Femur (tissue), 1 donor: ENCODE results near the gene USP17L18.
"Not testable (repeated sequence)": the region's sequence is repeated elsewhere in the genome, so short reads cannot be mapped to it uniquely, and the experiment has no call there.

Source experiments
- DNase-seq: peaks from one replicate; pipeline ENCODE4 v3.0.0-alpha.2; 2017

USP17L18 gene

GRCh38 chr4:9247953-9248680 is at the start of gene USP17L18:
Gene USP17L18 (plus strand): TSS chr4:9248630. CDS start chr4:9248630, 0 bp downstream.
- not testable (repeated sequence) for DNase-seq

GRCh38 chr4:9210357-9210756 is 38.1 kb upstream of the USP17L18 start, which contains the start of gene USP17L10:
Gene USP17L10 (plus strand): TSS chr4:9210657. CDS start chr4:9210657, 0 bp downstream.
- DNase-seq: not testable (repeated sequence)

GRCh38 chr4:9214701-9215100 is 33.7 kb upstream of the USP17L18 start:
- DNase-seq: not testable (repeated sequence)

GRCh38 chr4:9215105-9215504 is 33.3 kb upstream of the USP17L18 start, which contains the start of gene USP17L11:
Gene USP17L11 (plus strand): TSS chr4:9215405. CDS start chr4:9215405, 0 bp downstream.
- not testable (repeated sequence) for DNase-seq

GRCh38 chr4:9219852-9220251 is 28.6 kb upstream of the USP17L18 start, which contains the start of gene USP17L12:
Gene USP17L12 (plus strand): TSS chr4:9220152. CDS start chr4:9220152, 0 bp downstream.
- not testable (repeated sequence) for DNase-seq

- DNase-seq: not testable (repeated sequence)
Measured at GRCh38 chr4:9224596-9224995, 23.8 kb upstream of the USP17L18 start, which contains the start of gene USP17L13. Gene USP17L13 (plus strand): TSS chr4:9224896. CDS start chr4:9224896, 0 bp downstream.

GRCh38 chr4:9230249-9230648 is 18.2 kb upstream of the USP17L18 start:
- DNase-seq: not testable (repeated sequence)

GRCh38 chr4:9234085-9234484 is 14.3 kb upstream of the USP17L18 start, which contains the start of gene USP17L15:
Gene USP17L15 (plus strand): TSS chr4:9234385. CDS start chr4:9234385, 0 bp downstream.
- DNase-seq: not testable (repeated sequence)

- not testable (repeated sequence) for DNase-seq
Measured at GRCh38 chr4:9238461-9238860, 10.0 kb upstream of the USP17L18 start.

- not testable (repeated sequence) for DNase-seq
Measured at GRCh38 chr4:9243579-9243978, 4.9 kb upstream of the USP17L18 start, which contains the start of gene USP17L17. Gene USP17L17 (plus strand): TSS chr4:9243879. CDS start chr4:9243879, 0 bp downstream.

- DNase-seq: not testable (repeated sequence)
Measured at GRCh38 chr4:9253078-9253477, 4.6 kb downstream of the USP17L18 start, which contains the start of gene USP17L19. Gene USP17L19 (plus strand): TSS chr4:9253378. CDS start chr4:9253378, 0 bp downstream.

- DNase-seq: not testable (repeated sequence)
Measured at GRCh38 chr4:9257824-9258223, 9.4 kb downstream of the USP17L18 start, which contains the start of gene USP17L20. Gene USP17L20 (plus strand): TSS chr4:9258124. CDS start chr4:9258124, 0 bp downstream.

GRCh38 chr4:9262572-9262971 is 14.1 kb downstream of the USP17L18 start, which contains the start of gene USP17L21:
Gene USP17L21 (plus strand): TSS chr4:9262872. CDS start chr4:9262872, 0 bp downstream.
- DNase-seq: not testable (repeated sequence)

- not testable (repeated sequence) for DNase-seq
Measured at GRCh38 chr4:9267319-9267718, 18.9 kb downstream of the USP17L18 start, which contains the start of gene USP17L22. Gene USP17L22 (plus strand): TSS chr4:9267619. CDS start chr4:9267619, 0 bp downstream.

- DNase-seq: not testable (repeated sequence)
Measured at GRCh38 chr4:9271719-9272118, 23.3 kb downstream of the USP17L18 start.
